Fibroblast of the aortic adventitia (primary cell): ENCODE results near the gene ZBTB7A. TPM values are rescaled to one million over a fixed set of nuclear protein-coding genes. Genes with fewer than 3 reads are reported as not detected.

Experiments used
- DNase-seq: peaks from one replicate; pipeline ENCODE4 v3.0.0-alpha.2; 2010; ENCODE audit warnings: low read depth
- H3K4me3 ChIP-seq: 2 replicates; pipeline ENCODE4 v1.5.1; 2011; ENCODE audit warnings: low read depth, mild to moderate bottlenecking, control low read depth, low read length, moderate library complexity
- CTCF ChIP-seq: IDR thresholded peaks from 2 replicates; pipeline ENCODE4 v1.5.1; 2011; ENCODE audit warnings: mild to moderate bottlenecking, low read length, control low read depth, inconsistent platforms; ENCODE audit not compliant: insufficient read depth
- total RNA-seq: library from RNA; depleted of rRNA; stranded (reverse); fragments of >200 nt; gene quantifications from 2 replicates; pipeline ENCODE4 v1.2.3, GENCODE V29; 2012; ENCODE audit warnings: low replicate concordance

ZBTB7A gene
- total RNA-seq, 1 donor = 31.6 TPM

- no peak for TF ChIP-seq CTCF
- no peak for DNase-seq
- no peak overlapping the region for H3K4me3 ChIP-seq
These were observed 27.6 kb upstream of the ZBTB7A start for GRCh38 chr19:4094291-4094690.

- TF ChIP-seq CTCF = no peak
- H3K4me3 ChIP-seq = no peak overlapping the region
- no peak for DNase-seq
These were observed 27.0 kb upstream of the ZBTB7A start for GRCh38 chr19:4093643-4094175.

GRCh38 chr19:4090356-4091220 is 23.9 kb upstream of the ZBTB7A start:
- no peak for DNase-seq
- no peak for TF ChIP-seq CTCF
- H3K4me3 ChIP-seq = no peak overlapping the region

GRCh38 chr19:4089946-4090345 is 23.2 kb upstream of the ZBTB7A start:
- no peak for TF ChIP-seq CTCF
- no peak for DNase-seq
- H3K4me3 ChIP-seq = no peak overlapping the region

- DNase-seq = no peak
- no peak overlapping the region for H3K4me3 ChIP-seq
- TF ChIP-seq CTCF = no peak
These were observed 22.8 kb upstream of the ZBTB7A start for GRCh38 chr19:4089400-4089908.

GRCh38 chr19:4088975-4089374 is 22.3 kb upstream of the ZBTB7A start:
- no peak overlapping the region for H3K4me3 ChIP-seq
- TF ChIP-seq CTCF = no peak
- no peak for DNase-seq
